Measurements from ENCODE around the gene HHAT.
"Not testable (repeated sequence)": the region's sequence is repeated elsewhere in the genome, so short reads cannot be mapped to it uniquely, and the experiment has no call there.

The HHAT gene

GRCh38 chr1:210647406-210648333, 319.0 kb downstream of the HHAT start:
- DNase-seq (ENCODE audit: low spot score): no peak

- DNase-seq (ENCODE audit: low spot score): no peak
Measured at GRCh38 chr1:210648588-210649269, 320.0 kb downstream of the HHAT start.

- no peak for DNase-seq (ENCODE audit: low spot score)
Measured at GRCh38 chr1:210650403-210650802, 321.7 kb downstream of the HHAT start.

- no peak for DNase-seq (ENCODE audit: low spot score)
Measured at GRCh38 chr1:210652329-210652954, 323.7 kb downstream of the HHAT start.

GRCh38 chr1:210653771-210654170, 325.1 kb downstream of the HHAT start:
- no peak for DNase-seq (ENCODE audit: low spot score)

- no peak for DNase-seq (ENCODE audit: low spot score)
Measured at GRCh38 chr1:210654176-210654981, 325.7 kb downstream of the HHAT start.

GRCh38 chr1:210655511-210655910, 326.8 kb downstream of the HHAT start:
- no peak for DNase-seq (ENCODE audit: low spot score)

- no peak for DNase-seq (ENCODE audit: low spot score)
Measured at GRCh38 chr1:210657806-210658205, 329.1 kb downstream of the HHAT start.

- not testable (repeated sequence) for DNase-seq (ENCODE audit: low spot score)
Measured at GRCh38 chr1:210661520-210661919, 332.8 kb downstream of the HHAT start.

- DNase-seq (ENCODE audit: low spot score): no peak
Measured at GRCh38 chr1:210662291-210663050, 333.8 kb downstream of the HHAT start.

GRCh38 chr1:210663730-210664573, 335.2 kb downstream of the HHAT start:
- no peak for DNase-seq (ENCODE audit: low spot score)

GRCh38 chr1:210669951-210670350, 341.2 kb downstream of the HHAT start:
- no peak for DNase-seq (ENCODE audit: low spot score)

GRCh38 chr1:210674151-210674550, 345.4 kb downstream of the HHAT start:
- no peak for DNase-seq (ENCODE audit: low spot score)

- DNase-seq (ENCODE audit: low spot score): no peak
Measured at GRCh38 chr1:210676539-210676938, 347.8 kb downstream of the HHAT start.

GRCh38 chr1:210677533-210677932, 348.8 kb downstream of the HHAT start:
- DNase-seq (ENCODE audit: low spot score): no peak

GRCh38 chr1:210678306-210678705, 349.6 kb downstream of the HHAT start:
- no peak for DNase-seq (ENCODE audit: low spot score)

- no peak for DNase-seq (ENCODE audit: low spot score)
Measured at GRCh38 chr1:210681158-210681557, 352.5 kb downstream of the HHAT start.

- no peak for DNase-seq (ENCODE audit: low spot score)
Measured at GRCh38 chr1:210683403-210684047, 354.8 kb downstream of the HHAT start.

GRCh38 chr1:210684466-210685294, 356.0 kb downstream of the HHAT start:
- no peak for DNase-seq (ENCODE audit: low spot score)

Measured in CD4-positive, alpha-beta T cell treated with Interleukin-2 at 100 ng/mL for 4 hours (primary cell).